Lower lobe of right lung (tissue), 2 donors: ENCODE data around the gene CYTL1. TPM values are rescaled to one million over a fixed set of nuclear protein-coding genes. Genes with fewer than 3 reads are reported as not detected.
"Not testable (repeated sequence)": the region's sequence is repeated elsewhere in the genome, so short reads cannot be mapped to it uniquely, and the experiment has no call there.

ENCODE experiments used
- ATAC-seq, 2 donors: fragments of 200-7000 bp; cut with Tn5 transposase; one replicate each; pipeline ENCODE4 v1.9.1; 2020 to 2022; ENCODE audit warnings: mild to moderate bottlenecking in 2 of 2, moderate library complexity in 2 of 2
- DNase-seq: peaks from one replicate; pipeline ENCODE4 v3.0.0-alpha.2; 2020
- H3K27ac ChIP-seq: fragments of 200-600 bp; one replicate; pipeline ENCODE4 v1.8.0; 2022
- H3K27me3 ChIP-seq: fragments of 200-600 bp; one replicate; pipeline ENCODE4 v1.8.0; 2022; ENCODE audit warnings: low read depth
- H3K36me3 ChIP-seq: fragments of 200-600 bp; one replicate; pipeline ENCODE4 v1.8.0; 2022; ENCODE audit warnings: mild to moderate bottlenecking
- H3K4me1 ChIP-seq: fragments of 200-600 bp; one replicate; pipeline ENCODE4 v1.8.0; 2022
- H3K4me3 ChIP-seq: fragments of 200-600 bp; one replicate; pipeline ENCODE4 v1.8.0; 2022; ENCODE audit warnings: mild to moderate bottlenecking
- H3K9me3 ChIP-seq: fragments of 200-600 bp; one replicate; pipeline ENCODE4 v1.8.0; 2022
- CTCF ChIP-seq: fragments of 200-600 bp; IDR thresholded peaks from one replicate; pipeline ENCODE4 v1.8.0; 2022; ENCODE audit warnings: antibody characterized with exemption, mild to moderate bottlenecking
- intact Hi-C: fragments of 100-400 bp; cut with DNase I; formaldehyde crosslinking; loops from one replicate; pipeline ENCODE4 v1.11.0; 2022
- total RNA-seq: library from RNA; stranded (reverse); fragmentation: NEBNext Ultra II Directional; extraction: Animal tissue kit (Norgen Biotek cat#: 25700); gene quantifications from one replicate; pipeline ENCODE4 v1.2.1, GENCODE V29; 2021
- donor health status: DM: no; HTN: yes; CAD: no; lungs with severe emphysema.

CYTL1 gene
- total RNA-seq, 1 donor from 2014 or later: 1.4 TPM

GRCh38 chr4:5009796-5010195 is 9.5 kb downstream of the CYTL1 start:
- no peak for ATAC-seq
- Histone ChIP-seq H3K4me3 (no peak overlapping the region), H3K27ac (no peak overlapping the region), H3K36me3 (no peaks in the 10 kb centered on the region), H3K27me3 (peaks cover 21% of the 10 kb centered on the region), H3K4me1 (no peaks in the 10 kb centered on the region), H3K9me3 (no peaks in the 10 kb centered on the region)
- intact Hi-C loops: no loop called here
- no peak for TF ChIP-seq CTCF
- DNase-seq: no peak

GRCh38 chr4:5006932-5007331 is 12.3 kb downstream of the CYTL1 start:
- H3K27ac ChIP-seq, DNase-seq, intact Hi-C loops, H3K4me1 ChIP-seq, ATAC-seq, H3K4me3 ChIP-seq, H3K36me3 ChIP-seq, H3K9me3 ChIP-seq: not testable (repeated sequence)
- peaks cover 41% of the 10 kb centered on the region for H3K27me3 ChIP-seq

- TF ChIP-seq CTCF: no peak
- H3K9me3 ChIP-seq: no peaks in the 10 kb centered on the region
- ATAC-seq (no peak), DNase-seq (no peak)
- H3K4me1 ChIP-seq: no peaks in the 10 kb centered on the region
- H3K27ac ChIP-seq: no peak overlapping the region
- H3K4me3 ChIP-seq: no peak overlapping the region
- H3K36me3 ChIP-seq: no peaks in the 10 kb centered on the region
- intact Hi-C loops: no loop called here
- H3K27me3 ChIP-seq: peaks cover 35% of the 10 kb centered on the region
These were observed 14.8 kb downstream of the CYTL1 start for GRCh38 chr4:5004496-5004895.

GRCh38 chr4:5003918-5004317 is 15.3 kb downstream of the CYTL1 start:
- intact Hi-C loops: no loop called here
- Histone ChIP-seq H3K27me3 (peaks cover 35% of the 10 kb centered on the region), H3K9me3 (no peaks in the 10 kb centered on the region), H3K4me3 (no peak overlapping the region), H3K4me1 (no peaks in the 10 kb centered on the region), H3K27ac (no peak overlapping the region), H3K36me3 (no peaks in the 10 kb centered on the region)
- DNase-seq: no peak
- ATAC-seq: no peak
- no peak for TF ChIP-seq CTCF

- no peaks in the 10 kb centered on the region for H3K9me3 ChIP-seq
- no peak overlapping the region for H3K27ac ChIP-seq
- no peaks in the 10 kb centered on the region for H3K36me3 ChIP-seq
- DNase-seq: no peak
- peaks cover 35% of the 10 kb centered on the region for H3K27me3 ChIP-seq
- no peak overlapping the region for H3K4me3 ChIP-seq
- intact Hi-C loops: no loop called here
- no peak for TF ChIP-seq CTCF
- no peak for ATAC-seq
- no peaks in the 10 kb centered on the region for H3K4me1 ChIP-seq
These were observed 15.8 kb downstream of the CYTL1 start for GRCh38 chr4:5003372-5003857.

- H3K9me3 ChIP-seq, H3K36me3 ChIP-seq, H3K27ac ChIP-seq, H3K4me1 ChIP-seq, H3K4me3 ChIP-seq, DNase-seq, intact Hi-C loops, ATAC-seq: not testable (repeated sequence)
- peaks cover 35% of the 10 kb centered on the region for H3K27me3 ChIP-seq
These were observed 17.6 kb downstream of the CYTL1 start for GRCh38 chr4:5001641-5002040.

GRCh38 chr4:4996935-4997334 is 22.3 kb downstream of the CYTL1 start:
- intact Hi-C loops, H3K4me3 ChIP-seq, H3K4me1 ChIP-seq, H3K36me3 ChIP-seq, H3K27ac ChIP-seq, DNase-seq, ATAC-seq, H3K9me3 ChIP-seq: not testable (repeated sequence)
- H3K27me3 ChIP-seq: peaks cover 14% of the 10 kb centered on the region
